ENCODE results near the gene RAB44. TPM values are rescaled to one million over a fixed set of nuclear protein-coding genes. Genes with fewer than 3 reads are reported as not detected.

Gene RAB44
- total and polyA plus RNA-seq, 12 donors = 0.03 to 0.16 TPM; not detected in 10

- DNase-seq = no peak
- no peak overlapping the region for H3K27ac ChIP-seq
- H3K9me3 ChIP-seq (replicated peaks in 1 of 3) = no peaks in the 10 kb centered on the region
- peaks cover 13 to 24% of the 10 kb centered on the region in 2 donors for H3K4me1 ChIP-seq (replicated peaks in 1 of 2)
- no peak overlapping the region for H3K4me3 ChIP-seq
- 95 to 97% (median 97%) methylated on average over 4 of the region's 4 CpGs for WGBS, 4 donors
- no peaks in the 10 kb centered on the region for H3K27me3 ChIP-seq
- intact Hi-C loops (cut with DNase I) = no loop called here
- TF ChIP-seq POLR2A (IDR thresholded peaks at IDR 0.05) (no peak), CTCF (IDR thresholded peaks at IDR 0.05) (no peak)
- no peaks in the 10 kb centered on the region for H3K36me3 ChIP-seq (replicated peaks in 1 of 2)
Measured at GRCh38 chr6:36665180-36665579, 32.4 kb upstream of the RAB44 start.

GRCh38 chr6:36666287-36666686, 31.3 kb upstream of the RAB44 start:
- Histone ChIP-seq H3K9me3 (replicated peaks in 1 of 3) (no peaks in the 10 kb centered on the region), H3K4me1 (replicated peaks in 1 of 2) (peaks cover 13 to 14% of the 10 kb centered on the region in 2 donors), H3K36me3 (replicated peaks in 1 of 2) (no peaks in the 10 kb centered on the region), H3K27ac (peak overlapping the region in 2 of 5 donors; percentile 10 to 75), H3K27me3 (no peaks in the 10 kb centered on the region), H3K4me3 (no peak overlapping the region)
- TF ChIP-seq POLR2A (IDR thresholded peaks at IDR 0.05) = no peak
- TF ChIP-seq CTCF (IDR thresholded peaks at IDR 0.05) = no peak
- intact Hi-C loops (cut with DNase I) = no loop called here
- DNase-seq = no peak
- 88 to 100% (median 96%) methylated on average over 2 of the region's 2 CpGs for WGBS, 4 donors

GRCh38 chr6:36666826-36667591, 30.6 kb upstream of the RAB44 start:
- intact Hi-C loops (cut with DNase I) = no loop called here
- H3K36me3 ChIP-seq (replicated peaks in 1 of 2) = no peaks in the 10 kb centered on the region
- H3K9me3 ChIP-seq (replicated peaks in 1 of 3) = no peaks in the 10 kb centered on the region
- peak overlapping the region in 4 of 5 donors; percentile 10 to 80 (median 56) for H3K27ac ChIP-seq
- peak; percentile 86 to 96 (median 96) for DNase-seq
- H3K4me3 ChIP-seq = no peak overlapping the region
- no peaks in the 10 kb centered on the region for H3K27me3 ChIP-seq
- H3K4me1 ChIP-seq (replicated peaks in 1 of 2) = peaks cover 13 to 14% of the 10 kb centered on the region in 2 donors
- WGBS, 4 donors = 14 to 29% (median 20%) methylated on average over 4 to 9 of the region's 9 CpGs
- TF ChIP-seq POLR2A (IDR thresholded peaks at IDR 0.05) = peak in 1 of 2 donors; percentile 39
- no peak for TF ChIP-seq CTCF (IDR thresholded peaks at IDR 0.05)

- H3K27me3 ChIP-seq = no peaks in the 10 kb centered on the region
- H3K4me1 ChIP-seq (replicated peaks in 1 of 2) = peaks cover 13 to 14% of the 10 kb centered on the region in 2 donors
- 90 to 94% (median 93%) methylated on average over 7 of the region's 7 CpGs for WGBS, 4 donors
- TF ChIP-seq POLR2A (IDR thresholded peaks at IDR 0.05) = no peak
- no peak for TF ChIP-seq CTCF (IDR thresholded peaks at IDR 0.05)
- no peak for DNase-seq
- no peaks in the 10 kb centered on the region for H3K36me3 ChIP-seq (replicated peaks in 1 of 2)
- no peak overlapping the region for H3K27ac ChIP-seq
- no peaks in the 10 kb centered on the region for H3K9me3 ChIP-seq (replicated peaks in 1 of 3)
- intact Hi-C loops (cut with DNase I) = no loop called here
- H3K4me3 ChIP-seq = no peak overlapping the region
Measured at GRCh38 chr6:36668591-36668990, 29.0 kb upstream of the RAB44 start.

Data from adrenal gland (tissue), 12 donors.